HepG2 (cell line): ENCODE data around the gene BANP. TPM values are rescaled to one million over a fixed set of nuclear protein-coding genes. Genes with fewer than 3 reads are reported as not detected.
"Not testable (repeated sequence)": the region's sequence is repeated elsewhere in the genome, so short reads cannot be mapped to it uniquely, and the experiment has no call there.

Experiments
- ATAC-seq: fragments of 200-7000 bp; cut with Tn5 transposase; 3 replicates; pipeline ENCODE4 v1.9.1; 2020; ENCODE audit warnings: mild to moderate bottlenecking, moderate library complexity
- BruUV-seq: library from RNA; stranded (reverse); fragments of 400-500 nt; replicated peaks from 2 replicates; lab custom pipeline; 2021; lab: Mats Ljungman, UMichigan
- CTCF ChIA-PET: fragments of 300-600 bp; formaldehyde crosslinking; extraction: SDS; loops from one replicate; lab custom pipeline; 2021; ENCODE audit warnings: low total read pairs, inconsistent platforms, low intra/inter-chr PET ratio; lab: Yijun Ruan, JAX
- POLR2A ChIA-PET: fragments of 350-600 bp; sonication (Branson Sonifier 250); formaldehyde crosslinking; loops from one replicate; lab custom pipeline; 2020; ENCODE audit warnings: antibody characterized with exemption, inconsistent platforms; lab: Yijun Ruan, JAX
- DNase-seq: peaks from one replicate; pipeline ENCODE4 v3.0.0-alpha.2; 2015; ENCODE audit warnings: low spot score
- FAIRE-seq: peaks from 3 replicates; lab custom pipeline; 2011; peaks lifted over from hg19 to GRCh38; lab: Jason Lieb, UNC
- H2AFZ ChIP-seq: one replicate; pipeline ENCODE4 v1.6.1; 2011; ENCODE audit warnings: low read length, inconsistent platforms
- H3K27ac ChIP-seq: fragments of 300-600 bp; 3 replicates; pipeline ENCODE4 v1.8.0; 2011; ENCODE audit warnings: mixed run types, mild to moderate bottlenecking, mixed read lengths, low read length, inconsistent platforms; ENCODE audit not compliant: insufficient read depth; ENCODE audit errors: extremely low read length
- H3K27me3 ChIP-seq, 2 experiments: fragments of 200-600 bp in 1 of 2; 2 replicates in 1 of 2; 3 replicates in 1 of 2; pipeline versions ENCODE4 v1.6.0 to v1.8.0; 2011; ENCODE audit warnings: low read length in 2 of 2, mild to moderate bottlenecking in 2 of 2, moderate library complexity in 2 of 2, inconsistent platforms in 1 of 2; ENCODE audit not compliant: insufficient read depth in 2 of 2, control insufficient read depth in 1 of 2
- H3K36me3 ChIP-seq, 2 experiments: fragments of 200-600 bp in 1 of 2; replicated peaks in 1 of 2; 2 replicates in 1 of 2; 3 replicates in 1 of 2; pipeline versions ENCODE4 v1.5.1 to v1.8.0; 2011; ENCODE audit warnings: low read length in 2 of 2, inconsistent platforms in 1 of 2; ENCODE audit not compliant: insufficient read depth in 2 of 2, control insufficient read depth in 1 of 2
- H3K4me1 ChIP-seq: 2 replicates; pipeline ENCODE4 v1.5.1; 2012; ENCODE audit warnings: low read length, inconsistent platforms; ENCODE audit not compliant: insufficient read depth
- H3K4me2 ChIP-seq: 2 replicates; pipeline ENCODE4 v1.6.0; 2011; ENCODE audit warnings: low read depth, low read length, inconsistent platforms
- H3K4me3 ChIP-seq, 3 experiments: fragments of 200-600 bp in 1 of 3; sonication (generic), shearing (Covaris generic) in 1 of 3; replicated peaks in 1 of 3; 2 replicates each; pipeline ENCODE4 v1.5.1; 2011 to 2016; ENCODE audit warnings: low read length in 3 of 3, inconsistent platforms in 2 of 3, low read depth in 2 of 3, mild to moderate bottlenecking in 2 of 3, control low read depth in 1 of 3, mixed read lengths in 1 of 3; ENCODE audit not compliant: insufficient read depth in 1 of 3
- H3K79me2 ChIP-seq: one replicate; pipeline ENCODE4 v1.6.1; 2011; ENCODE audit warnings: low read length, inconsistent platforms; ENCODE audit not compliant: insufficient read depth
- H3K9ac ChIP-seq: 2 replicates; pipeline ENCODE4 v1.6.0; 2011; ENCODE audit warnings: mild to moderate bottlenecking, low read depth, low read length, inconsistent platforms; ENCODE audit not compliant: insufficient read depth
- H3K9me3 ChIP-seq: 2 replicates; pipeline ENCODE4 v1.5.1; 2012; ENCODE audit warnings: mild to moderate bottlenecking, low read length
- H4K20me1 ChIP-seq: 2 replicates; pipeline ENCODE4 v1.6.0; 2011; ENCODE audit warnings: inconsistent platforms, mild to moderate bottlenecking, low read length, moderate library complexity; ENCODE audit not compliant: insufficient read depth
- ATF3 ChIP-seq: sonication (generic); formaldehyde crosslinking; IDR thresholded peaks from 2 replicates; pipeline ENCODE4 v1.4.0; 2020; ENCODE audit warnings: missing genetic modification reagents
- DPF2 ChIP-seq: sonication (generic); formaldehyde crosslinking; IDR thresholded peaks from 2 replicates; pipeline ENCODE4 v1.4.0; 2020; ENCODE audit warnings: mild to moderate bottlenecking, low read depth, missing genetic modification reagents, borderline replicate concordance
- ELK4 ChIP-seq: sonication (generic); formaldehyde crosslinking; IDR thresholded peaks from 2 replicates; pipeline ENCODE4 v1.9.0; 2021; ENCODE audit warnings: missing genetic modification reagents, borderline replicate concordance
- ERF ChIP-seq: IDR thresholded peaks from 2 replicates; pipeline ENCODE4 v1.6.1; 2018; ENCODE audit warnings: missing biosample characterization, missing genetic modification reagents
- NCOA2 ChIP-seq: sonication (generic); formaldehyde crosslinking; IDR thresholded peaks from 2 replicates; pipeline ENCODE4 v1.8.0; 2022; ENCODE audit warnings: inconsistent platforms
- NR2F6 ChIP-seq, 2 experiments: IDR thresholded peaks; 2 replicates each; pipeline ENCODE4 v1.6.1; 2016; ENCODE audit warnings: antibody characterized with exemption in 1 of 2, mild to moderate bottlenecking in 1 of 2
- RFX3 ChIP-seq: IDR thresholded peaks from 2 replicates; pipeline ENCODE4 v1.6.1; 2016; ENCODE audit warnings: missing biosample characterization, missing genetic modification reagents
- SPEN ChIP-seq: sonication (generic); formaldehyde crosslinking; IDR thresholded peaks from 2 replicates; pipeline ENCODE4 v1.5.1; 2020; ENCODE audit warnings: low read depth, mild to moderate bottlenecking, missing genetic modification reagents
- ZFP82 ChIP-seq: sonication (generic); formaldehyde crosslinking; IDR thresholded peaks from 2 replicates; pipeline ENCODE4 v1.5.1; 2020; ENCODE audit warnings: mild to moderate bottlenecking, missing genetic modification reagents, borderline replicate concordance
- ZGPAT ChIP-seq: IDR thresholded peaks from 2 replicates; pipeline ENCODE4 v1.6.1; 2016; ENCODE audit warnings: mild to moderate bottlenecking
- ZNF614 ChIP-seq: IDR thresholded peaks from 2 replicates; pipeline ENCODE4 v1.6.1; 2018; ENCODE audit warnings: missing biosample characterization, missing genetic modification reagents, inconsistent platforms, borderline replicate concordance
- WGBS: methylation state at CpG from one replicate; pipeline ENCODE4 v1.1.6; 2017; ENCODE audit warnings: low lambda C conversion rate; 5-methylcytosine and 5-hydroxymethylcytosine counted together
- in situ Hi-C: cut with HindIII; loops from 2 replicates; pipeline ENCODE4 v1.10.0; 2017; ENCODE audit warnings: low pct_unique_long_range_greater_than_20kb; ENCODE audit not compliant: extremely low pct_ligation_motif_present
- intact Hi-C: fragments of 100-400 bp; cut with micrococcal nuclease; formaldehyde crosslinking; loops from one replicate; pipeline ENCODE4 v1.10.0; 2022; ENCODE audit not compliant: unreplicated experiment
- polyA plus RNA-seq, 8 experiments: library from polyadenylated mRNA; depleted of rRNA in 3 of 8; stranded (reverse) in 7 of 8; unstranded in 1 of 8; fragments of >200 nt; fragmentation: Illumina TruSeq in 4 of 8; extraction: Trizol in 4 of 8; gene quantifications; 2 replicates each; pipeline versions ENCODE4 v1.2.1 to v1.2.3, GENCODE V29; 2011 to 2016; ENCODE audit warnings: low read depth in 4 of 8, missing spikeins in 1 of 8, mixed read lengths in 1 of 8; ENCODE audit not compliant: insufficient read depth in 1 of 8
- total RNA-seq, 5 experiments: library from RNA; depleted of rRNA; stranded (reverse); fragments of >200 nt; fragmentation: Illumina TruSeq; extraction: Trizol; gene quantifications; 2 replicates each; pipeline ENCODE4 v1.2.3, GENCODE V29; 2016; ENCODE audit warnings: low read depth in 1 of 5

BANP gene
- total and polyA plus RNA-seq, 2 of the 13 experiments (the other 11 are each of a cell fraction or from before 2014, with no cell fraction given): 20.2 to 23.8 TPM

GRCh38 chr16:88118376-88118775 lies 167.1 kb downstream of the BANP start:
- CTCF ChIA-PET: no interaction called here
- BruUV-seq: no TSS peak

GRCh38 chr16:88118852-88119741 lies 167.9 kb downstream of the BANP start:
- 3% methylated on average over 28 of the region's 28 CpGs for WGBS
- intact Hi-C loops; H3K9ac ChIP-seq; H3K36me3 ChIP-seq; in situ Hi-C loops; H3K9me3 ChIP-seq; POLR2A ChIA-PET; H2AFZ ChIP-seq; H3K79me2 ChIP-seq; H3K27ac ChIP-seq; H4K20me1 ChIP-seq; BruUV-seq; CTCF ChIA-PET; TF ChIP-seq NR2F6 (CRISPR knock-in tag; IDR thresholded peaks at IDR 0.05): not testable (repeated sequence)
- ATAC-seq: peak; percentile 60
- peak; percentile 76 for DNase-seq
- Histone ChIP-seq H3K4me1 (peaks cover 29% of the 10 kb centered on the region), H3K27me3 (peaks cover 13 to 57% of the 10 kb centered on the region in 2 experiments), H3K4me2 (peak overlapping the region; percentile 46; the same call in 1 of the 2 replicates), H3K4me3 (peak overlapping the region in 1 of 3 experiments; percentile 33; a peak in 2 of 6 replicates)
- peak; percentile 96 for FAIRE-seq
- TF ChIP-seq DPF2 (CRISPR knock-in tag) (peak; percentile 63; the same call in 1 of the 2 replicates), NCOA2 (0 out of 2 replicates have a peak, but pooled peaks have one; percentile 15), NR2F6 (IDR thresholded peaks at IDR 0.05) (peak; percentile 34; the same call in 1 of the 2 replicates), ATF3 (CRISPR knock-in tag) (peak; percentile 50; the same call in 1 of the 2 replicates), ZGPAT (CRISPR knock-in tag) (peak; percentile 61; the same call in 1 of the 2 replicates), ERF (0 out of 2 replicates have a peak, but pooled peaks have one; percentile 43)

More at GRCh38 chr16:88118376-88118775, 167.1 kb downstream of the BANP start:
- Histone ChIP-seq H3K9me3 (no peaks in the 10 kb centered on the region), H4K20me1 (no peaks in the 10 kb centered on the region), H3K27me3 (peaks cover 15 to 64% of the 10 kb centered on the region in 2 experiments), H3K4me3 (no peak overlapping the region), H3K9ac (no peak overlapping the region), H3K4me2 (no peak overlapping the region), H3K79me2 (no peaks in the 10 kb centered on the region), H3K27ac (no peak overlapping the region), H3K4me1 (peaks cover 29% of the 10 kb centered on the region), H2AFZ (no peak overlapping the region), H3K36me3 (no peaks in the 10 kb centered on the region)
- FAIRE-seq (no peak), DNase-seq (no peak), ATAC-seq (no peak)
- in situ Hi-C loops (no loop called here), intact Hi-C loops (no loop called here)
- POLR2A ChIA-PET: no interaction called here
- no peak for TF ChIP-seq RFX3 (CRISPR knock-in tag)
- no peak for TF ChIP-seq ZFP82 (CRISPR knock-in tag)
- no peak for TF ChIP-seq ZNF614 (CRISPR knock-in tag)
- no peak for TF ChIP-seq ELK4 (CRISPR knock-in tag)
- TF ChIP-seq SPEN (CRISPR knock-in tag): no peak
- WGBS: 31% methylated on average over 13 of the region's 13 CpGs
